NB4 (cell line): ENCODE results near the gene SNU13.
"Not testable (repeated sequence)": the region's sequence is repeated elsewhere in the genome, so short reads cannot be mapped to it uniquely, and the experiment has no call there.

Experiments used
- CTCF ChIP-seq: IDR thresholded peaks from one replicate; pipeline ENCODE4 v1.5.1; 2012; ENCODE audit warnings: low read depth, low read length
- POLR2A ChIP-seq: IDR thresholded peaks from 2 replicates; pipeline ENCODE4 v1.6.1; 2011; ENCODE audit warnings: mild to moderate bottlenecking; ENCODE audit not compliant: insufficient read length; ENCODE audit errors: extremely low read depth
- TF ChIP-seq, protein P1 (sequence below): IDR thresholded peaks from 2 replicates; pipeline ENCODE4 v1.6.1; 2011; ENCODE audit warnings: low read depth, low read length

- TF ChIP-seq CTCF, POLR2A: not testable (repeated sequence)
- TF ChIP-seq, protein P1, sequence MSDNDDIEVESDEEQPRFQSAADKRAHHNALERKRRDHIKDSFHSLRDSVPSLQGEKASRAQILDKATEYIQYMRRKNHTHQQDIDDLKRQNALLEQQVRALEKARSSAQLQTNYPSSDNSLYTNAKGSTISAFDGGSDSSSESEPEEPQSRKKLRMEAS, result not testable (repeated sequence)
Observed at GRCh38 chr22:41733241-41733640, 44.6 kb upstream of the SNU13 start.
